Measurements from ENCODE around the gene CPN2. TPM values are rescaled to one million over a fixed set of nuclear protein-coding genes. Genes with fewer than 3 reads are reported as not detected.

The CPN2 gene
- total RNA-seq, 4 donors from 2014 or later: 0.14 TPM; not detected in 3

DNA sequence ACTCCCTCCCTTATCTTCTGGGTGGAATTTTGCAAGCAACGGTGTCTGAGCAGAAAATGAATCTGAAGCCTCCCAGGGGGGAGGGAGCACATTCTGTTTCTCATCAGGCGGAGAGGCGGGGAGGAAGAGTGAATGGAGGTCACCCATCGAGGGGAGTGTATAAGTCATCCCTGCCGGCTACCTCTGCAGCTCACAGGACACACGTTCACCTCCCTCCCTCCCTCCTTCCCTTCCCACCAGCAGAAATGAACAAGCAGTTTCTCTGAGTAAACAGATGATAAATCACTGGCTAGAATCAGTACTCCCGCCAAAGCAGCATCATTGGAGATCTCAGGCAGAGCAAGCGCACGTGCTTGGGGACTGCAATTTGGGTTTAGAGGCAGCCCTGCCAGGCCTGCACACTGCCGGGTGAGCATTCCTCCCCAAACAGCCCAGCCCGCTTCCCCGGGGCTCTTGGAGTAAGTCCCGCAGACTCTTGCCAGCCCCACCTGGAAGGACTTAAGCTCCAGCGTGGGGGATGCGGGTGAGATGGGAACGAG is 38.3 kb downstream of the CPN2 start:
- in situ Hi-C loops (cut with MboI; ENCODE audit: low pct_ligation_motif_present in 1 of 4, low pct_unique_long_range_greater_than_20kb in 1 of 4, low sequenced_read_pairs in 3 of 4) (loop anchor here (5.0 to 25.0 kb wide), 5 partner anchors 176 to 651 kb away; partner anchors contain the start of gene HES1 (in 1 of the 4)), intact Hi-C loops (cut with DNase I; ENCODE audit: low total_unique reads) (loop anchor here (1.0 to 10.0 kb wide), 4 partner anchors 42 to 228 kb away; partner anchors contain the start of gene HES1)
- Histone ChIP-seq H3K27ac (peak overlapping the region; percentile 12 to 91 (median 73)), H3K27me3 (peaks cover 11% of the 10 kb centered on the region), H3K9me3 (no peaks in the 10 kb centered on the region), H3K4me1 (peaks cover 4 to 28% (median 21%) of the 10 kb centered on the region in 4 donors), H3K36me3 (no peaks in the 10 kb centered on the region), H3K4me3 (no peak overlapping the region)
- 0 to 35% methylated on average over 4 to 16 of the region's 16 CpGs for WGBS, 2 donors (ENCODE audit: low coverage in 1 of 2)
- peak; percentile 59 for DNase-seq
- TF ChIP-seq CTCF (IDR thresholded peaks at IDR 0.05) (no peak), EP300 (IDR thresholded peaks at IDR 0.05; ENCODE audit: low read depth) (peak; percentile 36), POLR2A (IDR thresholded peaks at IDR 0.05) (no peak), POLR2AphosphoS5 (IDR thresholded peaks at IDR 0.05) (peak; percentile 84 to 91 (median 88))

DNA sequence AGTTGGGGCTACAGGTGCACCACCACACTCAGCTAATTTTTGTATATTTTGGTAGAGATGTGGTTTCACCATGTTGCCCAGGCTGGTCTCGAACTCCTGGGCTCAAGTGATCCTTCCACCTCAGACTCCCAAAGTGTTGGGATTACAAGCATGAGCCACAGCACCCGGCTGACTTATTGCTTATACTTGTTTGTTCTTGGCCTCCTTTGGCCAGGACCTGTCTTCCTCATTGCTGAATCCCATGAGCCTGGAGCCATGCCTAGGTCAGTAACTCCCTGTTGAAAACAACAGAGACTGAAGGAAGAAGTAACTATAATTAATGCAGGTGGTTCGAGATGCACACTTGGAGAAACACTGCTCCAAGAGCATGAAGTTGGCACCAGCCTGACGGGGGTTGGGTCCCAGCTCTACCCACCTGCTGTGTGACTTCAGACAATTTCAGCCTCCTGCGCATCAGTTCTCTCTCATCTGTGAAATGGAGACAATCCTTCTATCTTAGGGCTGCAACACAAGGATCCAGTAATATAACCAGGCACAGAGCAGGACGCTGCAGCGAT is 38.9 kb downstream of the CPN2 start:
- no peak overlapping the region for H3K4me3 ChIP-seq
- peak; percentile 46 for DNase-seq
- 47 to 54% methylated on average over 2 to 7 of the region's 7 CpGs for WGBS, 2 donors (ENCODE audit: low coverage in 1 of 2)
- H3K36me3 ChIP-seq: no peaks in the 10 kb centered on the region
- intact Hi-C loops (cut with DNase I; ENCODE audit: low total_unique reads) (loop anchor here (2.0 to 10.0 kb wide), 3 partner anchors 41 to 227 kb away; partner anchors contain the start of gene HES1), in situ Hi-C loops (cut with MboI; ENCODE audit: low pct_ligation_motif_present in 1 of 4, low pct_unique_long_range_greater_than_20kb in 1 of 4, low sequenced_read_pairs in 3 of 4) (loop anchor here (5.0 to 25.0 kb wide), 5 partner anchors 175 to 650 kb away; partner anchors contain the start of gene HES1 (in 1 of the 4))
- peak overlapping the region; percentile 2 to 91 (median 73) for H3K27ac ChIP-seq
- H3K4me1 ChIP-seq: peaks cover 4 to 28% (median 21%) of the 10 kb centered on the region in 4 donors
- no peaks in the 10 kb centered on the region for H3K9me3 ChIP-seq
- TF ChIP-seq POLR2A (IDR thresholded peaks at IDR 0.05): no peak
- TF ChIP-seq POLR2AphosphoS5 (IDR thresholded peaks at IDR 0.05): peak in 2 of 3 donors; percentile 4 to 30
- peaks cover 11% of the 10 kb centered on the region for H3K27me3 ChIP-seq

DNA sequence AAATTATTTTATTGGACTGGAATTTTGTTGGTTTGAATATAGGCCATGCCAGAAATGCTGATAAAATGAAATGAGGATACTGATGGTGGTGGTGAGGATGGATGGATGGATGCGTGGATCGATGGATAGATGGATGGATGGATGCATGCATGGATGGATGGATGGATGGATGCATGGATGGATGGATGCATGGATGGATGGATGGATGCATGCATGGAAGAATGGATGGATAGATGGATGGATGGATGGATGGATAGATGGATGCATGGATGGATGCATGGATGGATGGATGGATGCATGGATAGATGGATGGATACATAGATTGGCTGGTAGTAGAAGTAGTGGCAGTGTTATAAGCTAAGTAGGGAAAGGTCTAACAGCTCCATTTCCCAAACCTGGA is 40.1 kb downstream of the CPN2 start:
- Histone ChIP-seq H3K36me3 (no peaks in the 10 kb centered on the region), H3K4me3 (no peak overlapping the region), H3K27ac (no peak overlapping the region), H3K4me1 (peaks cover 3 to 37% (median 23%) of the 10 kb centered on the region in 4 donors), H3K27me3 (peaks cover 19% of the 10 kb centered on the region), H3K9me3 (no peaks in the 10 kb centered on the region)
- TF ChIP-seq EP300 (IDR thresholded peaks at IDR 0.05; ENCODE audit: low read depth) (no peak), POLR2AphosphoS5 (IDR thresholded peaks at IDR 0.05) (no peak), POLR2A (IDR thresholded peaks at IDR 0.05) (no peak), CTCF (IDR thresholded peaks at IDR 0.05) (no peak)
- DNase-seq: no peak
- intact Hi-C loops (cut with DNase I; ENCODE audit: low total_unique reads) (loop anchor here (10.0 kb wide), 1 partner anchor 226 kb away; no protein-coding TSS in a partner anchor), in situ Hi-C loops (cut with MboI; ENCODE audit: low pct_ligation_motif_present in 1 of 4, low pct_unique_long_range_greater_than_20kb in 1 of 4, low sequenced_read_pairs in 3 of 4) (loop anchor here (5.0 to 25.0 kb wide), 5 partner anchors 174 to 649 kb away; partner anchors contain the start of gene HES1 (in 1 of the 4))
- 97 to 100% methylated on average over 2 of the region's 2 CpGs for WGBS, 2 donors (ENCODE audit: low coverage in 1 of 2)

DNA sequence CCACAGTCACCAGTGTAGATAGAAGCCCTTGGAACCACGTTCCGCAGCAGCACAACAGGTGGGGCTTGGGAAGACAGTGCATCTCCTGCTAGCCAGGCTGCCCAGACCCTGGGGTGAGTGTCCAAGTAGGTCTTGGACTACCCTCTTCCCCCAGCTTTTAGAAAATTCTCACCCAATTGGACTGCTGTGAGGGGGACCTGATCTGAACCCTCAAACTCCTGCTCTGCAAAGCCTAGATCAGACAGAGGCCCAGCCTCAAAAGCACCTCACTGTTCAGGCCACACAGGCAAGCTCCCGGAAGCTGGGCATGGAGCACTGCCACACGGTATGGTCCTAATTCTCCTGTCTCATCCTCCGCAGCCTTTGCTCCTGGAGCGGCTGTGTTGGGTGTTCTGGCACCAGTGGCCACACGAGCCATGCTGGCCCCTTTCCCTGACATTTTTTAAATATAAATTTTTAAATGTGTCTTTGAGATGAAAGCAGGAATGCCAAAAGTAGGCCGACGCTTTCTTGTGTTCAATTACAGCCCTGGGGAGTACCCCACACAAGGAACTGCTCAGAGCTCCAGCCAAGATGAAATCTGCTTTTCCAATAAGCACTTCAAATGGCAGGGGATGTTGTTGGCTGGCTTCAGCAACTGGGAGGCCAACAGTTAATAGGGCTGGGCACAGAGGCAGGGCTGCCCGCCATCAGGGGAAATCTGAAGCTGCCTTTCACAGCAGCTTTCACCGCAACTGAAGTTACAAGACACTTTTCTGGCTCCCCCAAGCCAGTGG is 40.9 kb downstream of the CPN2 start:
- intact Hi-C loops (cut with DNase I; ENCODE audit: low total_unique reads) (loop anchor here (10.0 kb wide), 1 partner anchor 225 kb away; no protein-coding TSS in a partner anchor), in situ Hi-C loops (cut with MboI; ENCODE audit: low pct_ligation_motif_present in 1 of 4, low pct_unique_long_range_greater_than_20kb in 1 of 4, low sequenced_read_pairs in 3 of 4) (loop anchor here (5.0 to 25.0 kb wide), 5 partner anchors 173 to 648 kb away; partner anchors contain the start of gene HES1 (in 1 of the 4))
- no peak overlapping the region for H3K4me3 ChIP-seq
- no peak for DNase-seq
- TF ChIP-seq POLR2A (IDR thresholded peaks at IDR 0.05) (no peak), CTCF (IDR thresholded peaks at IDR 0.05) (no peak), EP300 (IDR thresholded peaks at IDR 0.05; ENCODE audit: low read depth) (no peak), POLR2AphosphoS5 (IDR thresholded peaks at IDR 0.05) (no peak)
- no peaks in the 10 kb centered on the region for H3K36me3 ChIP-seq
- no peak overlapping the region for H3K27ac ChIP-seq
- H3K9me3 ChIP-seq: no peaks in the 10 kb centered on the region
- 89 to 93% methylated on average over 3 to 11 of the region's 11 CpGs for WGBS, 2 donors (ENCODE audit: low coverage in 1 of 2)
- peaks cover 19% of the 10 kb centered on the region for H3K27me3 ChIP-seq
- H3K4me1 ChIP-seq: peaks cover 0 to 32% (median 18%) of the 10 kb centered on the region in 4 donors

Data from transverse colon (tissue), 4 donors.